HEK293T (cell line): ENCODE results near the gene GRIN2A.

ENCODE experiments used
- ARNT ChIP-seq: fragments of 450-650 bp; IDR thresholded peaks from 2 replicates; pipeline ENCODE4 v1.6.1; 2017; ENCODE audit warnings: mild to moderate bottlenecking
- BHLHE40 ChIP-seq: fragments of 450-650 bp; IDR thresholded peaks from 2 replicates; pipeline ENCODE4 v1.6.1; 2016; ENCODE audit warnings: mild to moderate bottlenecking, moderate library complexity, borderline replicate concordance
- CTBP1 ChIP-seq: fragments of 450-650 bp; IDR thresholded peaks from 2 replicates; pipeline ENCODE4 v1.6.1; 2016; ENCODE audit warnings: borderline replicate concordance
- ELF4 ChIP-seq: fragments of 450-650 bp; IDR thresholded peaks from 2 replicates; pipeline ENCODE4 v1.6.1; 2017; ENCODE audit warnings: antibody characterized with exemption
- FOXA1 ChIP-seq: fragments of 450-650 bp; IDR thresholded peaks from 2 replicates; pipeline ENCODE4 v1.6.1; 2016; ENCODE audit warnings: mild to moderate bottlenecking
- FOXK2 ChIP-seq: fragments of 450-650 bp; IDR thresholded peaks from 2 replicates; pipeline ENCODE4 v1.6.1; 2016; ENCODE audit warnings: mild to moderate bottlenecking
- FOXM1 ChIP-seq: fragments of 450-650 bp; IDR thresholded peaks from 2 replicates; pipeline ENCODE4 v1.6.1; 2017; ENCODE audit warnings: mild to moderate bottlenecking, borderline replicate concordance
- NFRKB ChIP-seq: fragments of 450-650 bp; IDR thresholded peaks from 2 replicates; pipeline ENCODE4 v1.6.1; 2016; ENCODE audit warnings: mild to moderate bottlenecking, moderate library complexity
- SP1 ChIP-seq: fragments of 450-650 bp; IDR thresholded peaks from 2 replicates; pipeline ENCODE4 v1.6.1; 2017
- SUZ12 ChIP-seq: fragments of 450-650 bp; IDR thresholded peaks from 2 replicates; pipeline ENCODE4 v1.6.1; 2016; ENCODE audit warnings: mild to moderate bottlenecking
- TARDBP ChIP-seq: fragments of 450-650 bp; IDR thresholded peaks from 2 replicates; pipeline ENCODE4 v1.6.1; 2016
- ZNF384 ChIP-seq: fragments of 450-650 bp; IDR thresholded peaks from 2 replicates; pipeline ENCODE4 v1.6.1; 2016
- TF ChIP-seq, protein P1 (sequence below): fragments of 450-650 bp; IDR thresholded peaks from 2 replicates; pipeline ENCODE4 v1.6.1; 2016

DNA sequence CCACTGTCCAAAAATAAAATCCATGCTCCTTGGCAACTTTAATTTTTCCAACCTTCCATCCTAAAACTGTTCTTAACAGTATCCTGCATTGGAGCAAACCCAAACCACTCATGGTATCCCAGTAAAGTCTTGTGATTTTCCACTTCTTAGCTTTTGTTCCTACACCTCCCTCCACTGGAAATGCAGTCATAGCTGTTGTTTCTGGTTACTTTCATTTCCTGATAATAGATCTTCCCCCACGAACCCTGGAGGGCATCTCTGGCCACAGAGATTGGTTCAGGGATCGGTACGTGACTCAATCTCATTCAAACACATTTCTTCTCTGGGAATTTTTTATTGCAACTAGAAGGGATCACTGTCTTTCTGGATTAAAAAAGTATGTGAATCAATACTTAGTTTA is 276.0 kb downstream of the GRIN2A start:
- no peak for TF ChIP-seq NFRKB
- TF ChIP-seq SUZ12: no peak
- no peak for TF ChIP-seq ELF4
- no peak for TF ChIP-seq FOXA1
- TF ChIP-seq ZNF384: no peak
- TF ChIP-seq SP1: no peak
- TF ChIP-seq BHLHE40: no peak
- no peak for TF ChIP-seq TARDBP
- TF ChIP-seq CTBP1: no peak
- TF ChIP-seq, protein P1, sequence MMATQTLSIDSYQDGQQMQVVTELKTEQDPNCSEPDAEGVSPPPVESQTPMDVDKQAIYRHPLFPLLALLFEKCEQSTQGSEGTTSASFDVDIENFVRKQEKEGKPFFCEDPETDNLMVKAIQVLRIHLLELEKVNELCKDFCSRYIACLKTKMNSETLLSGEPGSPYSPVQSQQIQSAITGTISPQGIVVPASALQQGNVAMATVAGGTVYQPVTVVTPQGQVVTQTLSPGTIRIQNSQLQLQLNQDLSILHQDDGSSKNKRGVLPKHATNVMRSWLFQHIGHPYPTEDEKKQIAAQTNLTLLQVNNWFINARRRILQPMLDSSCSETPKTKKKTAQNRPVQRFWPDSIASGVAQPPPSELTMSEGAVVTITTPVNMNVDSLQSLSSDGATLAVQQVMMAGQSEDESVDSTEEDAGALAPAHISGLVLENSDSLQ: no peak
- no peak for TF ChIP-seq FOXK2
- TF ChIP-seq ARNT: no peak
- no peak for TF ChIP-seq FOXM1
